GM13976 (cell line): ENCODE measurements around the gene DYNLT2.
A peak's percentile ranks its signal among the peaks of the same experiment; 100 is the strongest.

Source experiments
- DNase-seq: peaks from one replicate; pipeline ENCODE4 v3.0.0; 2012; ENCODE audit warnings: low spot score
- in situ Hi-C: fragments of 300-500 bp; cut with MboI; formaldehyde crosslinking; loops from one replicate; pipeline ENCODE4 v1.12.0; 2022; ENCODE audit warnings: low sequenced_read_pairs, mixed read lengths, inconsistent platforms; ENCODE audit not compliant: unreplicated experiment
- TF ChIP-seq, protein P1 (sequence below): IDR thresholded peaks from 2 replicates; pipeline ENCODE4 v1.5.1; 2012; ENCODE audit warnings: borderline replicate concordance, mild to moderate bottlenecking; ENCODE audit not compliant: insufficient read depth; ENCODE audit errors: extremely low read depth, missing control alignments, control extremely low read depth

The DYNLT2 gene

DNA sequence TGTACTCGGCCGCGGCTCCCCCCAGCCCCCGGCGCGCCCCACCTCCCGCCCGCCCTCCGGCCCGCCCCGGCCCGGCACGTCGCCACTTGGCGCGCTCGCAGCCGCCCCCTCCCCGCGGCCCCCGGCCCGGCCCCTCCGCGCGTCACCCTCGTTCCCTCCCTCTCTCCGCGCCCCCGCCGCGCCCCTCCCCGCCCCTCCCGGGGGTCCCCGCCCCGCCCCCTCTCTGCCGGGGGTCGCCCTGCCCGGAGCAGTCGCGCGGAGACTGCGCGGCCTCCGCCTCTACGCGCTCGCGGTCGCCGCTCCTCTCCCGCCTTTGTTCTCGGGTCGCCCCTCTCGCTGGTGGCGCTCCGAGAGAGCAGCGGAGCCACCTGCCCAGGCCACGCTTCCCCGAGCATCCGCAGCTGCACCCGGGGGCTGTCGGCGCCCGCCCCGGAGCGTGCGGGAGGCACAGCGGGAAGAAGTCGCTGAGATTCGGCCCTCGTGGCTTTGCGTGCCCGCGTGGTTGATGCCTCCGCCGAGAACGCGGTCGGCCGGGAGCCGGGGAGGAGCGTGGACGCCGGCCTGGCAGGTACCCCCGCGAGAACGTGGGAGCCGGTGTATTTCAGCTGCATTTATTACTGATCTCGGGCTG is 26.8 kb downstream of the DYNLT2 start, which contains the start of gene PHF10:
Gene PHF10 (minus strand): TSS at position 7 of the 631 bp plus-strand sequence. CDS start 569 bp downstream, outside the sequence.
- in situ Hi-C loops = no loop called here
- TF ChIP-seq, protein P1, sequence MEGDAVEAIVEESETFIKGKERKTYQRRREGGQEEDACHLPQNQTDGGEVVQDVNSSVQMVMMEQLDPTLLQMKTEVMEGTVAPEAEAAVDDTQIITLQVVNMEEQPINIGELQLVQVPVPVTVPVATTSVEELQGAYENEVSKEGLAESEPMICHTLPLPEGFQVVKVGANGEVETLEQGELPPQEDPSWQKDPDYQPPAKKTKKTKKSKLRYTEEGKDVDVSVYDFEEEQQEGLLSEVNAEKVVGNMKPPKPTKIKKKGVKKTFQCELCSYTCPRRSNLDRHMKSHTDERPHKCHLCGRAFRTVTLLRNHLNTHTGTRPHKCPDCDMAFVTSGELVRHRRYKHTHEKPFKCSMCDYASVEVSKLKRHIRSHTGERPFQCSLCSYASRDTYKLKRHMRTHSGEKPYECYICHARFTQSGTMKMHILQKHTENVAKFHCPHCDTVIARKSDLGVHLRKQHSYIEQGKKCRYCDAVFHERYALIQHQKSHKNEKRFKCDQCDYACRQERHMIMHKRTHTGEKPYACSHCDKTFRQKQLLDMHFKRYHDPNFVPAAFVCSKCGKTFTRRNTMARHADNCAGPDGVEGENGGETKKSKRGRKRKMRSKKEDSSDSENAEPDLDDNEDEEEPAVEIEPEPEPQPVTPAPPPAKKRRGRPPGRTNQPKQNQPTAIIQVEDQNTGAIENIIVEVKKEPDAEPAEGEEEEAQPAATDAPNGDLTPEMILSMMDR = no peak
- peak; percentile 89 for DNase-seq

DNA sequence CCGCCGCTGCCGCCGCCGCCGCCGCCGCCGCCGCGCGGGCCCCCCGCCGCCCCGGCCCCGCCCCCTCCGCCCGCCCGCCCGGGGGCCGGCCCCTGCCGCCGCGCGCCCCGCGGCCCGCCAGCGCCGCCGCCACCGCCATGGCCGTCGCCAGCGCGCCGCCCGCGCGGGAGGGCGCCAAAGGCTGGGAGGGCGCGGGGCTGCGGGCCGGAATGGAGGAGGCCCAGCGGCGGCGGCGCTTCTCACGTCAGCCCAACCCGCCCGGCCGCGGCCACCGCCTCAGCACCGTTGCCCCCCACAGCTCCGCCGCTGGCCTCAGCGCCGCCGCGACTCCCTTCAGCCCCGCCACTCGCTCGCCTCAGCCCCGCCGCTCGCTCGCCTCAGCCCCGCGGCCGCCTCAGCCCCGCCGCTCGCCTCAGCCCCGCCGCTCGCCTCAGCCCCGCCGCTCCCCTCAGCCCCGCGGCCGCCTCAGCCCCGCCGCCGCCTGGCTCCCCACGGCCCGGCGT is 27.3 kb downstream of the DYNLT2 start:
- DNase-seq = peak; percentile 81
- in situ Hi-C loops = no loop called here
- TF ChIP-seq, protein P1 = no peak

DNA sequence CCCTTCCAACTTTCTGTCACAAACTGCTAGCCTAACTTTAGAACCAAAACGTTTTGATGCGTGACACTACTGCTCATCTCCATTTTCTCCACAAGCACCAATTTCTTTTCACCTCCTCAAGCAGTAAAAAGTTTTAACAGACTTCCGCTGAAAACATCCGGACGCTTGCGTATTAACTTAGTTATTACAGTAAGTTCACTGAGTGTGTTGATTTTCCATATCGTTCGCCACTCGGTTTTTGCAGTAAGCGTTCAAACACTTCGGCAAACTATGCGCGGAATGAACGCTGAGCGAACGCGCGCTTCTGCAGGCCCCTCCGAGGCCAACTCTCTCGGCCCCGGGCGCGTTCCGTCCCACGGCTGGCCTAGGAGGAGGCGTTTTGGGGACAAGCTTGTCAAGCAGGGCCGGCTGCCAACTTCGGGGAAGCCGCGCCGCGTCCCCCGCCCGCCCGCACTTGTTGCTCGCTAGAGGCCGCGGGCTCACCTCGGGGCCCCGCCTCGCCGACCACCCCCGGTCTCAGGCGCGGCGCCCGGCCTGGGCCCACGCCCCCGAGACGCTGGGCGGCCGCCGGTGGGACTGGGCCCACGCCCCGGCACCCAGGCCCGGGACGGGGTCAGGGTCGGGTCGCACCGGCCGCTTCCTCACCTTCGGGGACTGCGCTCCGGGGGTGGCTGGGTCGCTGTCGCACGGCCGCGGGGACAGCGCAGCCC is 28.0 kb downstream of the DYNLT2 start:
- TF ChIP-seq, protein P1 = no peak
- DNase-seq = peak; percentile 78
- in situ Hi-C loops = no loop called here

DNA sequence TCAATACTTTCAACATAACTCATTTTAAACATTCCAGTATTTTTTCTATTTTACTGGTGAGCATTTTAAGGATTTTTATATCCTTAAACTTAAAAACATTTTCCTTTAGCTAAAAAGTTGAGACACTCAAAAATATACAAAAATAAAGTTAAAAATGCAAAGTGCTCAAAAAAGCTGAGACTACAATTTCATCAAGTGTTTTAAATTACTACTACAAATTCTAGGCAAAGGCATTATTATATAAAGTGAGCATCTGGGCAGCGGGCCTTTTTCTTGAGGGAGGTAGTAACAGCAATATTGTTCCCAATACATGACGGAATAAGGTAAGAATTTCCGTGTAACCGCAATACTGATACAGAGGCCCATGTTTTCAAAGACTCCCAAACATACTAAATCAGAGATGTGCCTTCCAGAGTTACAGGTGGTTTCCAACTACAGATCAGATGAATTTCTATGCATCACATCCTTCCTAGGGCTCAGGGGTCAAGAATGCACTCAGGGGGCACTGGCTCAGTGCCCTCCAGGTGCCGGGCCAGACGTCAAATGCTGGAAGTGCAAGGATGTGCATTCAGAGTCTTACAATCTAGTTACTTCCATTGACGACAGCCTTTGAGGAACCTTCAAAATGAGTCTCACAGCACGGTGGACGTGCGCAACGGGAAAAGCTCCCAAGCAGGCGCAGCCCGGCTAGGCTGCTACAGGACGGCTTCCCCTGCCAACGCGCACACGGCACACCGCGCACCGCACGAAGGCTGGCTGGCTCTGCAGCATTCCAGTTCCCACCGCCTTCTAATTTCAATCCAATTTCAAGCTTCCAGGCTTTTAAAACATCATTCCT is 28.8 kb downstream of the DYNLT2 start:
- TF ChIP-seq, protein P1 = no peak
- peak; percentile 21 for DNase-seq
- in situ Hi-C loops = no loop called here

DNA sequence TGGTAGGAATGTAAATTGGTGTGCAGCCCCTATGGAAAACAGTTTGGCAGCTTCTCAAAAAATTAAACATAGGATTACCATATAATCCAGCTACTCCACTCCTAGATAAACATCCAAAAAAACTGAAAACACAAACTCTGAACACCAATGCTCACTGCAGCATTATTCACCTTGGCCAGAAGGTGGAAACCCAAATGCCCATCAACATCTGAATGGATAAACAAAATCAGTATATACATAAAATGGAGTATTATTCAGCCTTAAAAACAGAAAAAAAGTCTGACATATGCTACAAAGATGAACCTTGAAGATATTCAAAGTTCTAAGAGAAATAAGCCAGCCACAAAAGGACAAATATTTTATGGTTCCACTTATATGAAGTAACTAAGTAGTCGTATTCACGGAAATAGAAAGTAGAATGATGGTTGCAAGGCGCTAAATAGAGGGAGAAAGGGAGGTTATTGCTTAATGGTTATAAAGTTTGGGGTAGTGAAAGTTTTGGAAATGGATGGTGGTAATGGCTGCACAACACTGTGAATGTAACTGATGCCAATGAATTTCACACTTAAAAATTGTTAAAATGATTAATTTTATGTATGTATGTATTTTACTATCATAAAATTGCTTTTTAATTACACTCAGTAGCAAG is 31.0 kb downstream of the DYNLT2 start:
- in situ Hi-C loops = no loop called here
- DNase-seq = no peak
- TF ChIP-seq, protein P1 = no peak

DNA sequence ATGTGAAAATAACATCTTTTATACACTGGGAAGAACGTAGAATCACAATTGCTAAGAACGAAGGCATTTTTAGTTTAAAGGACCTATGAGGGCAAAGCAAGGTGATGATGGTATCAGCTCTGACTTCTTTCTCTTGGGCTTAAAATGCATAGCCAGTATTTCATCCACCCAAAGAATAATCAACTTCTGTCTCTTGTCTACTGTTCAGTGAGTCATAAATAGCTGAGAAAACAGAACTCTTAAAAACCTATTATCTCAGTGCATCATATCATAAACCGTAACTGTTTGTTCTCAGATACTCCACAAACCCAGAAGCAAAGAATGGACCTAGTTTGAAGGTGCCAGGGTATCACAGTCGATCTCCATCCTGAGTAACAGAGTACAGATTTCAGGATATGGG is 32.3 kb downstream of the DYNLT2 start:
- in situ Hi-C loops = no loop called here
- TF ChIP-seq, protein P1 = no peak
- DNase-seq = no peak
